HG03196 (cell line): ENCODE data around the gene RNF215.

Experiments used
- ATAC-seq: cut with Tn5 transposase; IDR thresholded peaks from one replicate; pipeline ENCODE4 v1.9.1; 2021; ENCODE audit not compliant: unreplicated experiment

Gene RNF215

GRCh38 chr22:30397656-30398635 lies 10.7 kb upstream of the RNF215 start:
- no peak for ATAC-seq

- ATAC-seq, result no peak
Measured at GRCh38 chr22:30396871-30397655, 9.9 kb upstream of the RNF215 start, which contains the start of gene SEC14L2. Gene SEC14L2, plus strand, starts transcription at chr22:30397018. Its CDS starts 99 bp downstream, at chr22:30397117.

GRCh38 chr22:30393885-30394284 lies 6.7 kb upstream of the RNF215 start:
- no peak for ATAC-seq

GRCh38 chr22:30393322-30393680 lies 6.1 kb upstream of the RNF215 start:
- ATAC-seq, result no peak

- ATAC-seq, result no peak
Measured at GRCh38 chr22:30392661-30393321, 5.6 kb upstream of the RNF215 start.

GRCh38 chr22:30390974-30391691 lies 3.9 kb upstream of the RNF215 start:
- ATAC-seq, result no peak

GRCh38 chr22:30386608-30386959 lies 627 bp downstream of the RNF215 start:
- no peak for ATAC-seq

- ATAC-seq, result no peak
Measured at GRCh38 chr22:30385942-30386341, 1.3 kb downstream of the RNF215 start.

- no peak for ATAC-seq
Measured at GRCh38 chr22:30383061-30383460, 4.2 kb downstream of the RNF215 start.

GRCh38 chr22:30382340-30382739 lies 4.9 kb downstream of the RNF215 start:
- no peak for ATAC-seq

GRCh38 chr22:30381264-30381663 lies 5.9 kb downstream of the RNF215 start:
- no peak for ATAC-seq

GRCh38 chr22:30380011-30380410 lies 7.2 kb downstream of the RNF215 start:
- ATAC-seq, result no peak

GRCh38 chr22:30375312-30375849 lies 11.8 kb downstream of the RNF215 start:
- ATAC-seq, result no peak

GRCh38 chr22:30373331-30374325 lies 13.6 kb downstream of the RNF215 start:
- no peak for ATAC-seq

GRCh38 chr22:30372915-30373314 lies 14.3 kb downstream of the RNF215 start:
- ATAC-seq, result no peak

- no peak for ATAC-seq
Measured at GRCh38 chr22:30371981-30372380, 15.2 kb downstream of the RNF215 start.

GRCh38 chr22:30371321-30371720 lies 15.9 kb downstream of the RNF215 start:
- no peak for ATAC-seq

GRCh38 chr22:30370641-30371230 lies 16.5 kb downstream of the RNF215 start:
- ATAC-seq, result no peak

GRCh38 chr22:30368420-30368819 lies 18.8 kb downstream of the RNF215 start:
- no peak for ATAC-seq
